Stimulated activated CD8-positive, alpha-beta memory T cell treated with anti-CD3 and anti-CD28 coated beads, Interleukin-12 subunit alpha, Interleukin-12 subunit beta, amount 100 ng/mL, for 24 hours (primary cell): ENCODE data around the gene MAFG.

Experiments used
- DNase-seq: peaks from one replicate; pipeline ENCODE4 v3.0.0-alpha.2; 2020; ENCODE audit errors: extremely low read depth

The MAFG gene

DNA sequence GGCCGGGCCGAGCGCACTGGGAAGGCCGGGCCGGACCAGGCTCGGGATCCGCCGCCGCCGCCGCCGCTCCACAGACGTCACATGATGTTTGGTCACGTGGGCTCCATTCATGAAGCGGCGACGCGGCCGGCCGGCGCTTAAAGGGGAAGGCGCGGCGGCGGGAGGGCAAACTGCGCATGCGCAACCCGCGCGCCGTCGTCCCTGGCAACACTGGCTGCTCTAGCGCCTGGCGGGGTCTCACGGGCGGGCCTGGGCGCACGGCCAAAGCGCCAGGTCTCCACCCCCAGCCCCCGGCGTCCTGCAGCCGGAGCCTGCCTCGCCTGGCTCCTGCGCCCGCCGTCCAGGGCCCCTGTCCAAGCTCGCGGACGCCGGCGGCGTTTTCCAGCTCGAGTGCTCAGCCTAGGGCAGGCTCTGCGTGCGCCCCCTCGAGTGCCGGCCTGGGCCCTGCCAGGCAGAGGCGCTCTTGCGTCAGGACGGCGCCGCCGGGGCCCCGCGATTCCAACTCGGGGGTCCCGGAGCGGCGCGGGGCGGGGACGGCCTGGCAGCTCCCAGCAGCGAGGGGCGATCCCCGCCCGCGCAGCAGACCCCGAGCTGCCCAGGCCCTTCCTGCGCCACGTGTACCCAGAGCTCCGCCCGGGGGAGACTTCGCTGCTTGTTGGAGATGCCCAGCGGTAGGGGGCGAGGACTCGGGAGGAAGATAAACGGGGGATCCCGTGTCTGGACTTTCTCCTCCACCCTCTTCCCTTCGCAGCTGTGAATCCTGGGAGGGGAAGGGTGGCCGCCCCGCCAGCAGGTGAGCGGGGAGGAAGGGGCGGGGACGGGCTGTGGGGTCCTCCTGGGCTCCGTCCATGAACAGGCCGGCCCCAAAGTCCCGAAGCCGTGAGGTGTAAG, at the start of gene MAFG:
Gene MAFG, minus strand, starts transcription at position 83 of the 891 bp plus-strand sequence. CDS start 4,550 bp downstream, outside the sequence.
- peak; percentile 70 for DNase-seq

DNA sequence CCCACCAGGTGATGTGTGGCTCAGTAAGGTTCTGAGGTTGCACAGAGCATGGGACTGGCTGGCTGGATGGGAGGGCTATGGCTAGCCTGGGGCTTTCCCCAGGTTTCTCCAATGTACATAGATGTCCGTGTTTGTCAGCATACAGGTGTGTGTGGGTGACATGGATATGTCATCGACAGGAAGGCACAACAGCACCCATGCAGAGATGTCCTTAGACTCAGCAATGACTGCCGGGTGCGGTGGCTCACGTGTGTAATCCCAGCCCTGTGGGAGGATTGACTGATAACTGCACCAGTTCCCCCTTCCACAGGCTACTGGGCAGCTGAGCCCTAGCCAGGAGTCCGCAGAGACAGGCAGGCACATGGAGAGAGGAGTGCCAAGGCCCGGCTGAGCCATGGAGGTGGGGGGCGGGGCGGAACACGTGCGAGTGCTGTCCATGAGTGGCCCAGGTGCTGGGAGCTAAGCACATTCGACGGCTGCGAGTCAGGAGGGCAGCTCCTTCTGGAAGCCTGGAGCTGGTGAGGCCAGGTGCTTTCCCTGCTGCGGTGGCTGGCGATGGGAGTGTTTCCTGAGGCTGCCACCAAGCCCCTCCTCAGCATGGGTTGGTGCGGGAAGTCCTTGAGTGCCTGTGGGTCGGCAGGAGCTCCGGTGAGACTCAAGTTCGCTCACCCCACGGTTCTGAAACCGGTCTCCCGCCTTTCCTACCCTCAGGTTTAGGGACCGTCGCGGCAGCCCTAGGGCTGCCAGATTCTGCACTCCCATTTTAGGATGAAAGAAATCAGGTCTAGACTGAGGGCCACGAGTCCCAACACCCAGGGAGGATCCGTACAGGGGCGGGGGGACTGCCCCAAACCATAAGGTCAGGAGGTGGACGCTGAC, 49.0 kb upstream of the MAFG start:
- no peak for DNase-seq

DNA sequence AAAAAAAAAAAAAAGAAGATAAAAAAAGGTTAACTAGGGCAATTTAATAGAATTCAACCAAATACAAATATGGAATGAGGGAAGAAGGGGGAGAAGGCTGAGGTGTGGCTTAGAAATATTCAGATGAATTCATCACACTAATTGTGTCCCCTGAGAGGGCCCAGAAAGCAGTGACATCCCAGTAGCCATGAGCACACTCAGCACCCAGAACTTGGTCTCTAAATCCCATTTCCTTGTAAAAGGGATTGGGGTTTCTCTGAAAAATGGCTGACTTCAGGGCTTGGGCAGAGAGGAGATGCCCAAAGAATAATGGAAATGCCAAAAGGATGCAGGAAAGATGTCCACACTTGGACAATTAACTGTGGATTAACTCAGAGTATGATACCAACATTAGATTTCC, 45.9 kb upstream of the MAFG start:
- no peak for DNase-seq

DNA sequence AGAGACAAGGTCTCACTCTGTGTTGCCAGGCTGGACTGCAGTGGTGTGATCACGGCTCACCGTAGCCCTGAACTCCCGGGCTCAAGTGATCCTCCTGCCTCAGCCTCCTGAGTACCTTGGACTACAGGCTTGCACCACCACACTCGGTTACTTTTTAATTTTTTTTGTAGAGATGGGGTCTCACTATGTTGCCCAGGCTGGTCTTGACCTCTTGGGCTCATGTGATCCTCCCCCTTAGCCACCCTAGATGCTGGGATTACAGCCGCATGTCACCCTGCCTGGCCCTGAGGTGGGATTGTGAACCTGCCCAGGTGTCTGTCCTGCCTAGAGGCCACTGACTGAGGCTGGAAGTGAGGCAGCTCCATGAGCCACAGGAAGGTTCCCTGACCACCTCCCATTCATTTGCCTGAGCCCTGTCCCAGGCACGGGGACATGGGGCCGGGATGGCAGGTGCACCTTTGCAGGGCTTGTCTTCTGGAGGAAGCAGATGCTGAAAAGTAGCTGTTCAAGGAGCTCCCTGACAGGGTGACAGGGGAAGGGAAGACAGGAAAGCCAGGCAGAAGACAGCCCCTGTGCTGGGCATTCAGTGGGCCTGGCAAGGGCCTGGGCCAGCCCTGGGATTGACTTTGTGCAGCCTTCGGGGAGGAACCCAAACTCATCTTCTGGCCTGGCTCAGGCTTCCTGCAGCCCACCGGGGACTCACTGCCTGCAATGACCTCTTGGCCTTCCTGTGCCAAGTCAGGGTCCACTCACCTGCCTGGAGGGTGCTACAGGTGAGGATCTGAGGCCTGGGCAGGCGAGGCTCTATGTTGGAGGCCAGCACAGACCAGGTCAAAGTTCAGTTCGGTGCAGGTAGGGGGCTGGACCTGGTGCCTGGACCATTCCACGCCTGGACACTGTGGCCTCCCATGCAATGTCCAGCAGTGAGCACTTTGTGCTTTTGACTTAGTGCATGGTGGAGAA, 41.6 kb upstream of the MAFG start:
- no peak for DNase-seq

DNA sequence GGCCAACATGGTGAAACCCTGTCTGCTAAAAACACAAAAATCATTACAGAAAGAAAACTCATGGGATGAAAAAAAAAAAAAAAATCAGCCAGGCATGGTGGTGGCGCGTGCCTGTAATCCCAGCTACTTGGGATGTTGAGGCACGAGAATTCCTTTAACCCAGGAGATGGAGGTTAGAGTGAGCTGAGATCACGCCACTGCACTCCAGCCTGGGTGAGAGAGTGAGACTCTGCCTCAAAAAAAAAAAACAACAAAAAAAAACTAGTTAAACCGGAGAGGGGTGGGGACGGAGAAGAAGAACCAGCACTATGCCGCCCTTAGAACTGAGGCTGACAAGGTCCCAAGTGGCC, 40.8 kb upstream of the MAFG start:
- DNase-seq = no peak

DNA sequence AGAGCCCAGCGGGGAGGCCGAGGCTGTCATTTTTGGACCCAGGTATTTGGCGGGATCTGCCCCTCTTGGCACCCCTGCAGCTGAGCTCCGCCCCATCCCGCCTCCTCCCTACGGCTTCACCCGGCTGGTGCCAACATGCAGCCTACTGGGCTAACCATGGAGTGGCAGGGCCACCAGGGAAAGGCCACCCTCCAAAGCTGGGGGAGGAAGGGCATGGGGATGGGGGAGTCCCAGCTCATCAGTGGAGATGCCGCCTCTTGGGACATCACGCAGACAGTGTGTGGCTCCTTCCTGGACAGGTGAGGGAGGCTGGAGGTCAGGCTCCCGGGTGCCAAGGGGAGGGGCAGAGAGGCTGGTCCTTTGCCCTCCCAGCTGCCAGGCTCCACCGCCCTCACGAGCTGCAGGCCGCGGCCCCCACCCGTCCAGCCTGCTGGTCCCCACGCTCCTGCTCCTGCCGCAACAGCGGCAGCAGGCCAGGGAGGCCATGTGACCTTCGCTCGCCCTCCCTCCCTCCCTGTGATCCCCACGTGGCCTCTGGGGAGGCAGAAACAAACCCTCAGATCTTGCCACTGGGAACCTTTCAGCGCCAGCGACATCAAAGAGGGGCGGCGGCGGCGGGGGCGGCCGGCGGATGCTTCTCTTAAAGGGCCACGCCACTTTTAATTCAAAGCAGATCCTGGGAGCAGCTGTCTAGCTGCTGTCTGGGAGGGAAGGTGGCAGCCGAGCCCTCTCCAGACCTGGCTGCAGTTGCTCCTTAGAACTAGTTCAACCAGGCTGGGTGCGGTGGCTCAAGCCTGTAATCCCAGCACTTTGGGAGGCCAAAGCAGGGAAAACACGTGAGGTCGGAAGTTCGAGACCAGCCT, 40.2 kb upstream of the MAFG start:
- DNase-seq = peak; percentile 55

DNA sequence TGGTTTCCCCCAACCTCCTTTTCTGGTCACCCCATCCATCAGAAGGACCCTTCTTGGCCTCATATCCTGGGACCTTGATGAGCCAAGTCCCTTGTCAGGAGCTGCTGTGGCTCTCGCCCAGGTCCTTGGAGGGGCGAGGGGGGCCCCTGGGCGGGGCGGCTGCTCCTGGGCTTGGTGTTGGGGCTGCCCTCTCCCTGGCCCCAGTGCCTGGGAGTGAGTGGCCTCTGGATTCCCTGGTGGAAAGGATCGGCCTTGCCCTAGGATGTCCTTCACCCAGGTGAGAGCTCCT, 39.7 kb upstream of the MAFG start:
- no peak for DNase-seq

DNA sequence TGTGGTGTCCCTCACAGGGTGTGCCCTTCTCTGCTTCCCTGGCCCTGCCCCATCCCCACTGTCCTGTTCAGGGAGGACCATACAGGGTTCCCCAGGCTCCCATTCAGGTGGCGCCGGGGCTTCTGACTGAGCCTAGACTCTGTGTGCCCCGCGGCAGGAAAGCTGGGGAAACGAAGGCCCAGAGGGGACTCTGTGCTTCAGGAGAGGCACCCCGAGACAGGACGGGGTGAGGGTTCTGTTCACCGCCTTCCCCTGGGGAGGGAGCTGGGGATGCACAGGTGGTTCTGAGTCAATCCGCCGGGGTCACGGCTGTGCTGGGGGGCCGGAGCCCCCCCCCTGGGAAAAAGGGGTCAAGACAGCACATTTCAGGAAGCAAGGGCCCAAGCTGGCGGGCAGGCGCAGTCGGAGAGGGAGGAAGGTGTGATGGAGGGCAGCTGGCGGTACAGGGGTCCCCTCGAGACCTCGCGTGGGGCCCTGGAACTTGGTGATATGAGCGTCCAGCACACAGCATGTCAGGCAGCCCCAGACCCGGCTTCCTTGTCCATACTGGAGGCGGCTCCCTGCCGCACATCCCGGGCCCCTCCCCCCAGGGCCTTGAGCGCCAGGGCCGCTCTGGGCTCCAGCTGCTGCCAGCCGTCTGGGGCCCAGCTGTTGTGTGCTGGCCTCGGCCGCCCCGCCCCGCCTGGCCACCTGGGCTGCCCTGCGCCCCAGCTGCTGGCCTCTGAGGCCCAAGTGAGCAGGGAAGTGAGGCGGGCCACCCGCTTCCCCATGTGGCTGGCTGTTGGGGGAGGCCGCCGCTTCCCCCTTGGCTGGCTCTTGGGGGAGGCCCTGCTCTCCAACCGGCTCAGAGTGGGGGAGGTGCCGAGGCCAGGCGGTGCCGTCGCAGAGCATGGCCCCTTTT, 39.1 kb upstream of the MAFG start:
- no peak for DNase-seq

DNA sequence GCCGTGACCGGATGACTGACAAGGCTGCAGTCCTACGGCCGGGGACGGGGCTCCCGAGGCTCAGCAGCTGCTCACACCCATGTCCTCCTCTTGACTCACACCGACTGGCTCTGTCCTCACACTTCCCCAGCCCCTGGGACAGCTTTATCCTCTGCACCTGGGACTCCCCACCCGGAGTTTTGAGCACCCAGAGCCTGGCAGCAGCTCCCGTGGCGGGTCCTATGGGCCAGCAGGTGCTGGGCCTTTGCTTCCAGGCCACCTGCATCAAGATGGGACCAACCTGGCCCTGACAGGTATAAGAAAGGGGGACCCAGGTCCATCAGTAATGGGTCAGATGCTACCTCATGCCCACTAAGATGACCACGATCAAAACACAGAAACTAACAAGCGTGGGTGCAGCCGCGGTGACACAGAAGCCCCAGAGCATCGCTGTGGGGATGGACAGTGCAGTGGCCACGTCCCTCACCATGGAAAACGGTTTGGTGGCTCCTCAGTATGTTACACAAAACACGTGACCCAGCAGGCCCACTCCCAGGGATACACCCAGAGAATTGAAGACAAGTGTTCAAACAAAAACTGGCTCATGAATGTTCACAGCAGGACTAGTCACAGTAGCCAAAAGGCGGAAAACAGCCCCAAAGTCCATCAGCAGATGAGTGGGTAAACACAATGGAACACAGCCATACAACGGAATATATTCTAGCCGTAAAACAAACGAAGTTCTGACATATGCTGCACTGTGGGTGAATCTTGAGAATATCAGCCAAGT, 36.7 kb upstream of the MAFG start:
- no peak for DNase-seq

DNA sequence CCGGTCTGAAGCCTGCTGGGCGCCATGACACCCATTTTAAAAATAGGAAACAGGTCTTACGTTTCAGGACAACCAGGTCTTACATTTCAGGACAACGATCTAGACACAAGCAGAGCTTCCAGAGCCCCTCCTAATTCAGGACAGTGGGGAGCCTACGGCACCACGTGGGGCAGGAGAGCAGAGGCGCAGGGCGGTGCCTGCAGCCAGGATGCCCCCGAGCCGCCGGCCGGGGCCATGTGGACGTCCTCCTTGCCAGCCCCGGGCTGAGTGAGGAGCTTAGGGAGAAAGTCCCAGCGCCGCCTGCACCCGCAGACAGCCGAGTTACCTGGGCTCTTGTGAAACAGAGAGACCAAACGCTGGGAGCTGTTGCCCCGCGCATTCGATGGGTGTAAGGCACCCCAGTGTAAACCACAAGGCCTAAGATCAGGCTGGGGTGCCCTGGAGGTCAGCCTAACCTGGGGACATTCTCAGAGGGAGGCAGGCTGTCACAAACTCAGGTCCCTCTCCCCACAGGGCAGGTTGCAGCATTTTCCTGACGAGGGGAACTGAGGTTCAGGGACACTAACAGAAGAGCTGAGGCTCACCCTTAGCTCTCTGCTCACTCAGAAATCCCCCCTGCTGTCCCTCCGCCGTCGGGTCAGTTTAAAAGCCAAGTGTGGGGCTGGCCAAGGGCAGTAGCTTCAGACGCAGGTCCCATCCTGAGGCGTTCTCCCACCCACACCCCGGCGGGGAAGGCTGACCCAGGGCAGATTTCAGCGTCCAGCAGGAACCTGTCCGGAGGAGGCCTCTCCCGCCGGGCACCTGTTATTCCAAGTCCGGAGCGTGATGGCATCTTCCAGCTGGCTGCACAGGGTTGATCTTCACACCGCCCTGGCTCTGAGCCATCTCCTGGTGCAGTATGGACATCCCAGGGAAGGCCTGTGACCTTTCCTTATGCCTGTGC, 35.2 kb upstream of the MAFG start:
- DNase-seq = no peak

DNA sequence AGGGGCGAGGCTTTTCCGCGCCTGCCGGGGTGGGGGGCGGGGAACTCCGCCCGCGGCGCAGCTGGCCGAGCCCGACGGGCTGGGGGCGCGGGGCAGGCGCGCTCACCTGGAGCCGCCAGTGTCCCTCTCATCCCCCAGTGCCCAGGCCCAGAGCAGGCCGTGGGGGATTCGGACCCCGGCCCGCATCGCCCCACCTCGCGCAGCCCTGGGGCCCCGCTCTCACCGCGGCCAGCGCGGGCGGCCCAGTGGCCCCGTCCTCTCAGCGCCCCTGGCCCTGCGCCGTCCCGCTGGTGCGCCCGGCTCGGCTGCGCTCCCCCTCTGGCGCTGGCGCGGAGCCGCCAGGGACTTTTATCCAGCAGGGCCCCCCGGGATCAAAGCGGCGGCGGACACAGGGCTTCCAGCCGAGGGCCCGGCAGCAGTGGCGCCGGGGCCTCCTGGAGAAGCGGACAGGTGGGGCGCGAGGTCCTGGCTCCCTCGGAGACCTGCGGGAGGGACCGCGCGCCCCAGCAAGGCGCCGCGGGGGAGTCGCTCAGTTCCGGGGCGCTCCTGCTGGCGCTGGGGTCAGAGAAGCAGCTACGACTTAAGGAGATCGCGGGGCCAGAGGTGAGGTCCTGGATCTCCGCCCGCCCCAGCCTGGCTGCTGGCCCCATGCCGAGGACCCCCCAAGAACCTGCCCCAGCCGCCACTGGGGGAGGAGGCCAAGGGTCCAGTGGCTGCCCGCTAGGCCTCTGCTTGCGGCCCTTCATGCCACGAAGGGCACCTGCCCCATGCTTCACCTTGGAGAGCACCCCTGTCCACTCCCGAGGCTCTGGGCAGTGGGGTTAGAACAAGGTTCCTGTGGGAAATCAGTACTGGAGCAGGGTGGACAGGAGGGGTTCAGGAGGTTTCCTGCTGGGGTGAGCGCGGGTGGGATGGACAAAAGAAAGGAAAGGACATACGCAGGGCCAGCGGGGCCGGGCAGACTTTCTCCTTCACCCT, 34.3 kb upstream of the MAFG start:
- no peak for DNase-seq

DNA sequence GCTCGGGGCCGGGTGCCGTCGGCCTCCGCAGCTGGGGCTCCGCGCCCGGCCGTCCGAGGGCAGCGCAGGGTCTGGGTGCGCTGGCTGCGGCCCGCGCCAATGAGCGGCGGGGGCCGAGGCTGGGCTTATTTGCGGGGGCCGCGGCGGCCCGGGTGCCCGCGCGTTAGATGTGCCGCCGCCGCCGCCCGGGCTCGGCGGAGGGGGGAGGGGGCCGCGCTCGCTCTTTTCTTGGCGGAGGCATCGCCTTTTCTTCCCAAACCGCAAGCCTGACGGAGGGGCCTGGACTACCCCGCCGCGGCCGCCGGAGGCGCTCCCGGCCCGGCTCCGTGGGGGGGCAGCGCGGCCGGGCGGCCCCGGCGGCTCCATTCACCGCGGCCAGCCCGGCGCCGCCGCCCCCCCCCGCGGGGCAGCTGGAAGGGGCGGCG, 33.6 kb upstream of the MAFG start, which contains the start of gene NOTUM:
Gene NOTUM, minus strand, starts transcription at position 101 of the 425 bp plus-strand sequence. CDS start 278 bp downstream, outside the sequence.
- no peak for DNase-seq

DNA sequence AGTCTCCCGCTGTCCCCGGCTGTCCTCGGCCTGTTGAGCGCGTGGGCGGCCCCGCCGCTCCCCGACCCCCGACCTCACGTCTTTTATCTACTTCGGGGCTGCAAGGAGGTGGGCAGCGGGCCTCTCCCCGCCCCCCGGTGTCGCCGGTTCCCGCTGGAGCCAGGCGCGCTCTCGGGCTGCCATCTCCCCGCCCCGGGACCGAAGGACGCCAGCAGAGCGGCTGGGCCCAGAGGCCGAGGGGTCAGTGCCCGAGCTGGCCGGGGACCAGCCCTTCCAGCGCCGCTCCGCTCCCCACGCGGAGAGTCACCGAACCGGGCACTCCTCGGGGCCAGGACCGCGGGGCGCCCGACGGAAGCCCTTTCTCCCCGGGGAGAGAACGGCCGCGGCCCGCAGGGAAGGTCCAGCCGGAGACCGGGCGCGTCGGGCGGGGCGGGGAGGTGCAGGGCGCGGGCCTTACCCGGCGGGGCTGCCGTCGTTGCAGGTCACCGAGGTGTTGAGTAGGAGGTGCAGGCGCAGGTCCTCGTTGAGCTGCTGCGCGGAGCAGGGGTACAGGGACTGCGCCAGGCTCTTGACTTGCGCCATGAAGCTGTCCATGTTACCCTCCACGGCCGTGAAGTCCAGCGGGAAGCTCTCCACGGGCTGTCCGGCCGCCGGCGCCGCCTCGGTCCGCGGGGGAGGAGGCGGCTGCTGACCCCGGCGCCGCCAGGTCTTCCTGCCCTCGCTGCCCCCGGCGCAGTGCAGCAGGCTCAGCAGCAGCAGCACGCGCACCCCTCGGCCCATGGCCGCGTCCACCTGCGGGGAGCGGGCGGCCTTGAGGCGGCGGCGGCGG, 32.8 kb upstream of the MAFG start:
- DNase-seq = no peak

DNA sequence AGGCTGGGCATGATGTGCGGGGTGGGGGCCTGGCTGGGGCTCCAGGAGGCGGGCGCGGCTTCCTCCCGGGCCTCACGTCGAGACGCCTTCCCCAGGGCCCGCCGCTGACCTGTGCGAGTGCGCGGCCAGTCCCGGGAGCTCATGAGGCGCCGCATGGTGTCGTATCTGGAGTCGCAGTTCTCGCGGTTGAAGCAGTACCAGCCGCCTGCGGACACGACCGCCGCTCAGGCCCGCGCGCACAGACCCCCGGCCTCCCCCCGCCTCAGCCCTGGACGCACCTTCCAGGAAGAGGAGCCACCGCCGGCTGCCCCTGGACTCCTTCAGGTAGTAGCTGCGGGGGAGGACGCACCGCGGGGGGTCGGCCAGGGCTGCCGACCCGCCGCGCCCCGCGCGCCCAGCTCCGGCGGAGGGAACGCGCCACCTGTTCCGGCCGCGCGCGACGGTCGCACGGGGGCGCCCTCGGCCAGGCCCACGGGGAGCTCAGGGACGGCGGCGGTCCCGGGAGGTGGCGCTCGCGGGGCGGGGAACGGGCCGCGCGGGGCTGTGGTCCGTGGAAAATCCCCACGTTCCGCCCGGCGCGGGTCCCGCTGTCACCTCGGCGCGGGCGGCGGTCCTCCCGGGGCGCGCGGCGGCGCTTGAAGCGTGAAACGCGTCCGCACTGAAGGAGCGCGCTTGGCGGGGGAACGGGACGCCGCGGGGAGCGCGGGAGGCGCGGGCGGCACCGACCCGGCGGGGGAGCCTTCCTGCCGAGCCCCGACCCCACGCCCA, 32.0 kb upstream of the MAFG start:
- DNase-seq = no peak
